Progenitor cell of endocrine pancreas (in vitro differentiated cells): Measurements from ENCODE around the gene RAD51B. TPM values are rescaled to one million over a fixed set of nuclear protein-coding genes. Genes with fewer than 3 reads are reported as not detected.

Source experiments
- DNase-seq: peaks from one replicate; pipeline ENCODE4 v3.0.0; 2021; ENCODE audit warnings: low spot score; ENCODE audit not compliant: unreplicated experiment
- H3K27ac Mint-ChIP-seq: 2 replicates; pipeline ENCODE4 v1.8.0; 2021; ENCODE audit warnings: mild to moderate bottlenecking, moderate library complexity, mixed read lengths
- H3K27me3 Mint-ChIP-seq: 2 replicates; pipeline ENCODE4 v1.8.0; 2021; ENCODE audit warnings: mixed read lengths
- H3K36me3 Mint-ChIP-seq: 2 replicates; pipeline ENCODE4 v1.8.0; 2022; ENCODE audit warnings: mixed read lengths; ENCODE audit not compliant: insufficient read depth
- H3K4me1 Mint-ChIP-seq: 2 replicates; pipeline ENCODE4 v1.8.0; 2021; ENCODE audit warnings: low read depth, mixed read lengths
- H3K4me3 Mint-ChIP-seq: 2 replicates; pipeline ENCODE4 v1.8.0; 2021; ENCODE audit warnings: low read depth, mild to moderate bottlenecking, moderate library complexity, mixed read lengths
- H3K9me3 Mint-ChIP-seq: 2 replicates; pipeline ENCODE4 v1.8.0; 2021; ENCODE audit warnings: low read depth, mixed read lengths
- total RNA-seq: library from RNA; stranded (reverse); gene quantifications from 2 replicates; pipeline ENCODE4 v1.2.1, GENCODE V29; 2021
- TF ChIP-seq, protein P1 (sequence below): fragments of 200-600 bp; sonication (generic); IDR thresholded peaks from one replicate; pipeline ENCODE4 v1.5.0; 2021; ENCODE audit warnings: antibody characterized with exemption, mild to moderate bottlenecking; ENCODE audit not compliant: unreplicated experiment

The RAD51B gene
- total RNA-seq, 1 donor from 2014 or later, result 24.7 TPM

DNA sequence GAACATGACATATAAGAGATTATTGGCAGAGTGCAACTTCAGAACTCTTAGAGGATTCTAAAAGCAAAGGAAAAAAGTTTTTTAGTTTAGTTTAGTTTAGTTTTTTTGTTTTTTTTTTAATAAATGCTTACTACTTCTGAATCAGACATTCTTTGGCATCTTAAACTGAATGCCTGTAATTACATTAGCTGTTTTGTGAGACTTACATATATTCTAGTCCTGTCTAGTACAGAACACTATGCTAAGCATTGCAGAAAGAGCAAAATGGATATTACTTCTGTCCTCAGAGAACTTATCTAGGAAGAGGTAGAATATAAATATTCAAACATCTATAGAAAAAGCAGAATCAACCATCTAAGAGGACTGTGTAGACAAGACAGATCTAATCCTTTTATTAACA is 133.2 kb downstream of the RAD51B start:
- Mint-ChIP-seq H3K36me3 (peaks cover 12% of the 10 kb centered on the region), H3K4me3 (no peak overlapping the region), H3K27me3 (no peaks in the 10 kb centered on the region), H3K9me3 (peaks cover 16% of the 10 kb centered on the region), H3K4me1 (peaks cover 7% of the 10 kb centered on the region), H3K27ac (no peak overlapping the region)
- TF ChIP-seq, protein P1, sequence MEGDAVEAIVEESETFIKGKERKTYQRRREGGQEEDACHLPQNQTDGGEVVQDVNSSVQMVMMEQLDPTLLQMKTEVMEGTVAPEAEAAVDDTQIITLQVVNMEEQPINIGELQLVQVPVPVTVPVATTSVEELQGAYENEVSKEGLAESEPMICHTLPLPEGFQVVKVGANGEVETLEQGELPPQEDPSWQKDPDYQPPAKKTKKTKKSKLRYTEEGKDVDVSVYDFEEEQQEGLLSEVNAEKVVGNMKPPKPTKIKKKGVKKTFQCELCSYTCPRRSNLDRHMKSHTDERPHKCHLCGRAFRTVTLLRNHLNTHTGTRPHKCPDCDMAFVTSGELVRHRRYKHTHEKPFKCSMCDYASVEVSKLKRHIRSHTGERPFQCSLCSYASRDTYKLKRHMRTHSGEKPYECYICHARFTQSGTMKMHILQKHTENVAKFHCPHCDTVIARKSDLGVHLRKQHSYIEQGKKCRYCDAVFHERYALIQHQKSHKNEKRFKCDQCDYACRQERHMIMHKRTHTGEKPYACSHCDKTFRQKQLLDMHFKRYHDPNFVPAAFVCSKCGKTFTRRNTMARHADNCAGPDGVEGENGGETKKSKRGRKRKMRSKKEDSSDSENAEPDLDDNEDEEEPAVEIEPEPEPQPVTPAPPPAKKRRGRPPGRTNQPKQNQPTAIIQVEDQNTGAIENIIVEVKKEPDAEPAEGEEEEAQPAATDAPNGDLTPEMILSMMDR, result no peak
- no peak for DNase-seq

DNA sequence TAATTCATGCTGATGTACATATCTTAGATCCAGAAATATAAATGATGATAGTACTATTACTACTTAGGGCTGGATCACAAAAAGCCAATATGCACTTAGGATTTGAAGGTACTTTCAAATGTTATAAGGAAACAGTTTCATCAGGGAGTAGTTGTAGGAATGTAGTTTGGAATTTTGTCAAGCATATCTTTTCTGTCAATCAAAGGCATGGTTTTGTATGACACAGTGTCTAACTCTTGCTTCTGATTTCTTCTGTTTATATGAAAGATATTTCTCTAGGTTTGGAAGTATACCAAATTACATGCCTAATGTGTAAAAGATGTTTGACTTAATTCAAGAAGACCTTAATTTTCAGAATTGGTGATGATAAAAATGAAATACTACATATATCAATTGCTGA is 135.7 kb downstream of the RAD51B start:
- Mint-ChIP-seq H3K9me3 (peaks cover 5% of the 10 kb centered on the region), H3K27ac (no peak overlapping the region), H3K27me3 (no peaks in the 10 kb centered on the region), H3K4me1 (peaks cover 6% of the 10 kb centered on the region), H3K36me3 (peaks cover 2% of the 10 kb centered on the region), H3K4me3 (no peak overlapping the region)
- no peak for DNase-seq
- TF ChIP-seq, protein P1, result no peak

DNA sequence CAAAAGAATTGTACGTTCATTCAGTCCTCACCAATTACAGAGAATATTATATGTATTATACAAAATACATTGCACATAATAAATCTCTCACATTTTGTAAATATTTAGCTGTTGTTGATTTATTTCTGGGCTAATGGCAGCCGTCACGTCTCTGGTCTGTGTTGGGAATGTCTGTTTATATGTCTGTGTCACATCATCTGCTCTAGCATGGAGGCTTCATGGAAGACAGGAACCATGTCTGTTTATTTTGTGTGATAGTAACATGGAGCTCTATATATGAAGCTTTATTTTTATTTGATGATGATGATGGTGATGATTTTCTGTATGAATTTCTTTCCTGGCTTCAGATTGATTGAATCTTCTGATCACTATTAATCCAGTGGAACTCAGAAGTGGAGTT is 138.4 kb downstream of the RAD51B start:
- H3K27me3 Mint-ChIP-seq, result no peaks in the 10 kb centered on the region
- no peaks in the 10 kb centered on the region for H3K9me3 Mint-ChIP-seq
- H3K4me1 Mint-ChIP-seq, result peaks cover 14% of the 10 kb centered on the region
- no peak for DNase-seq
- H3K27ac Mint-ChIP-seq, result no peak overlapping the region
- TF ChIP-seq, protein P1, result no peak
- H3K4me3 Mint-ChIP-seq, result no peak overlapping the region
- H3K36me3 Mint-ChIP-seq, result no peaks in the 10 kb centered on the region

DNA sequence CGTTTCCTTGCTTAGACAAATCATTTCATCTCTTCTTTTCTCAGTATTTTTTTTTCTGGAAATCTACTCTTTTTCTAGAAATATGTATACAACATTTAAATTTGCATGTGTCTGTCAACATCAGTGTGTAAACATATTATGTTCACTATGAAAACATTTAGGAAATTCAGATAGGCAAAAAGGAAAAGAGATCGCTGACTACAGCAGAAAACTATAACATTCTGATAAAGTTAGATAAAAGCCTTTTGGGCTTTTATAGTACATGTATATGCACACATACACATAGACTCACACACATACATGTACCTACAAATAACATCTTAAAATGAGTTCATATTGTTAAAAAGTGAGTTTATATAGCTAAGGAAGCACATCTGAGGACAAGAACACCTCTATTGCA is 142.1 kb downstream of the RAD51B start:
- H3K9me3 Mint-ChIP-seq, result peaks cover 9% of the 10 kb centered on the region
- TF ChIP-seq, protein P1, result no peak
- H3K36me3 Mint-ChIP-seq, result peaks cover 4% of the 10 kb centered on the region
- peak overlapping the region; percentile 21 for H3K27ac Mint-ChIP-seq
- no peaks in the 10 kb centered on the region for H3K27me3 Mint-ChIP-seq
- peaks cover 41% of the 10 kb centered on the region for H3K4me1 Mint-ChIP-seq
- no peak overlapping the region for H3K4me3 Mint-ChIP-seq
- DNase-seq, result no peak

DNA sequence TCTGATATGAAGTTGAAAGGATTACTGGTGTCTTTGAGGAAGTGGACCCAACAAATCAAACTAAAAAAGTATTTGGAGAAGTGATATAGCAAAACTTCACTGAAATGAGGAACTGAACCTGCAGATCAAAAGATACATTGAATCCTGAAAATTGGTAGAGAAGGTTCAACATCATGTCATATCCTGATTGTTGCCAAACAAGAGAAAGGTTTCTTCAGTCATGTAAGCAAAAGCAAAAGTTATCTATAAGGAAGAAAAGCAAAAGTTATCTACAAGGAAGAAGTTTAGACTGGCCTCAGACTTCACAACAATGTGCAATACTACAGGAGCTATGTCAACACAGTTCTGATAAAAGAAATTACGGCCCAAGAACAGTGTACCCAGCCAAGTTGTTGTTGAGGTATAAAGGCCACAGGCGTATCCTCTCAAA is 142.7 kb downstream of the RAD51B start:
- Mint-ChIP-seq H3K9me3 (peaks cover 9% of the 10 kb centered on the region), H3K27me3 (no peaks in the 10 kb centered on the region), H3K4me1 (peaks cover 41% of the 10 kb centered on the region), H3K4me3 (no peak overlapping the region), H3K36me3 (peaks cover 8% of the 10 kb centered on the region), H3K27ac (peak overlapping the region; percentile 21)
- TF ChIP-seq, protein P1, result no peak
- DNase-seq, result no peak
